Muscle of arm (tissue), 14 donors: ENCODE data around the gene SLC4A1AP. TPM values are rescaled to one million over a fixed set of nuclear protein-coding genes. Genes with fewer than 3 reads are reported as not detected.
A peak's percentile ranks its signal among the peaks of the same experiment; 100 is the strongest.
"Not testable (repeated sequence)": the region's sequence is repeated elsewhere in the genome, so short reads cannot be mapped to it uniquely, and the experiment has no call there.

Source experiments
- DNase-seq: peaks from one replicate; pipeline ENCODE4 v3.0.0-alpha.2; 2013
- long read RNA-seq, 11 donors: transcript quantifications; one replicate each; lab custom pipeline, GENCODE V29; 2026
- polyA plus RNA-seq, 12 donors: library from polyadenylated mRNA; unstranded; fragments of 120-200 nt; gene quantifications; one replicate each; pipeline ENCODE4 v1.2.1, GENCODE V29; 2013; ENCODE audit not compliant: insufficient read length in 12 of 12

The SLC4A1AP gene
- polyA plus RNA-seq, result 10 to 100 TPM in 11 of 12 donors, not detected in 1; 23.8 to 30.1 (median 25.4) TPM
- long read RNA-seq, donor 1, partial matches to known transcripts, result 0 of 4 reads
- long read RNA-seq, donor 1, other reads (novel, unspliced or antisense), result 0 of 4 reads
- long read RNA-seq, donor 2, partial matches to known transcripts, result 0 of 1 reads
- long read RNA-seq, donor 2, other reads (novel, unspliced or antisense), result 0 of 1 reads
- long read RNA-seq, donor 3, result 0 reads
- long read RNA-seq, donor 4, partial matches to known transcripts, result 0 of 1 reads
- long read RNA-seq, donor 4, other reads (novel, unspliced or antisense), result 0 of 1 reads
- long read RNA-seq, donor 5, partial matches to known transcripts, result 0 of 5 reads
- long read RNA-seq, donor 5, other reads (novel, unspliced or antisense), result 0 of 5 reads
- long read RNA-seq, donor 6, result 0 reads
- long read RNA-seq, donor 7, partial matches to known transcripts, result 0 of 1 reads
- long read RNA-seq, donor 7, other reads (novel, unspliced or antisense), result 0 of 1 reads
- long read RNA-seq, donor 8, partial matches to known transcripts, result 7 of 11 reads
- long read RNA-seq, donor 8, other reads (novel, unspliced or antisense), result 0 of 11 reads
- long read RNA-seq, donor 9, result 0 reads
- long read RNA-seq, donor 10, partial matches to known transcripts, result 0 of 1 reads
- long read RNA-seq, donor 10, other reads (novel, unspliced or antisense), result 0 of 1 reads
- long read RNA-seq, donor 11, partial matches to known transcripts, result 5 of 8 reads
- long read RNA-seq, donor 11, other reads (novel, unspliced or antisense), result 0 of 8 reads

DNA sequence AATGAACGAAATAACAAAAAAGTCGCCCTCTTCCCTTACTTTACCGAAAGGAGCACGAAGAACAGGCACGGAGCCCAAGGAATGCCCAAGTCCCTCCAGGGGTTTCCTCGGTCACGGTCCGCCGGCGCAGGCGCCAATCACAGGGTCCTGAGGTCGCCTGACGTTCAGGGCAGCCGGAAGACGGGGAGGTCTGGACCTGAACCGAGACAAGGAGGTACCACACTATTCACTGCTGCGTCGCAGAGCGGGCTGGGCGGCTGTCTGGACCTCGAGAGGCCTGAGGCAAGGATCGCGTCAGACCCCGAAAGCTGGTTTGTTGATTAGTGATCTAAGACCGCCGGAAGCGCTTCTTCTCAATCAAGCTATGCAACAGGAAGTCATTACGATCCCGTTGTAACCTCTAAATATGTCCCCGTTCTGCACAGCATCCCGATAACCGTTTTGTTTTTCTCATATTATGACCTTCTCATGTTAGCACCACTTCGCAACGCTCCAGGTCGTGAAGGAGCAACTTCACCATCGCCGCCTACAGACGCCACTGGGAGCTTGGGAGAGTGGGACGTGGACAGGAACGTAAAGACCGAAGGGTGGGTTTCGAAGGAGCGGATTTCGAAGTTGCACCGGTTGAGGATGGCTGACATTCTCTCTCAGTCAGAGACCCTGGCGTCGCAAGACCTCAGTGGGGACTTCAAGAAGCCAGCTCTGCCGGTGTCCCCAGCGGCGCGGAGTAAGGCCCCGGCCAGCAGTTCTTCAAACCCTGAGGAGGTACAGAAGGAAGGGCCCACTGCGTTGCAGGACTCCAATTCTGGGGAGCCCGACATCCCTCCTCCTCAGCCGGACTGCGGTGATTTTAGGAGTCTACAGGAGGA, at the start of gene SLC4A1AP, which contains the start of gene SUPT7L:
Gene SLC4A1AP (plus strand): TSS at position 605 of the 869 bp plus-strand sequence. CDS start 26 bp downstream, at position 631.
Gene SUPT7L (minus strand): TSS at position 330 of the 869 bp plus-strand sequence. CDS start 1,422 bp downstream, outside the sequence.
- peak; percentile 90 for DNase-seq

GRCh38 chr2:27613985-27614384, 49.7 kb upstream of the SLC4A1AP start:
- no peak for DNase-seq

DNA sequence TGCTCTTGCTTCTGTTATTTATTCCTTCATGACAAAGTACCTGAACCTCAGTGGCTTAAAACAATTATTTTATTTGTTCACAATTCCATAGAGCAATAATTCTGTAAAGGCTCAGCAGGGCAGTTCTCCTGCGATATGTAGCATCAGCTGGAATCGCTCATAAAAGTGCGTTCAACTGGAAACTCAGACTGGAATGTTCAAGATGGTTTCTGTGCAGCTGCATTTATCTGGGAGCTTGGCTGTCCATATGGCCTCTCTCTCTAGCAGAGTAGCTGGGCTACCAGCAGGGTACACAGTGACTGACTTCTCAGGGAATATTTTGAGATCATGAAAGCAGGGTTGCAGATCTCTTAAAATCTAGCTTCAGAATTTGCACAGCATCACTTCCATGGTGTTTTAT, 48.4 kb upstream of the SLC4A1AP start:
- DNase-seq, result no peak

DNA sequence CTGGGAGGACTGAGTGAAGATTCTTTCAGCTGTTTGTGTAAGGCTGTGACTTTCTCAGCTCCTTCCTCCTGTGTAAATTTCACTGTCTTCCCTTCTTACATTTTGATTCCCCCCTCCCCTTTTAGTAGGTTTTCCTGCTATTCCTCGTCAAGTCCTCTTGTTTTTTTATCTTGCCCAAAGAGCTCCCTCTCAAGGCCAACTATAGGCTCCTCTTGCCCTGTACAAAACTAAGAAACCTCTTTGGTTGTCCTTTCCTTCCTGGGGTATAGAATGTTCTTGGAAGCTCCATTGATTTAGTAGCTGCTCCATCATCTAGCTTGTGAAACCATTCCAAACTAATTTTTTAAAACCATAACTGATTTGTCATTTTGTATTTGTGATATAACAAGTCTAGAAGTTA, 42.2 kb upstream of the SLC4A1AP start:
- no peak for DNase-seq

GRCh38 chr2:27622921-27623384, 40.7 kb upstream of the SLC4A1AP start:
- no peak for DNase-seq

GRCh38 chr2:27624943-27625342, 38.7 kb upstream of the SLC4A1AP start:
- DNase-seq, result no peak

DNA sequence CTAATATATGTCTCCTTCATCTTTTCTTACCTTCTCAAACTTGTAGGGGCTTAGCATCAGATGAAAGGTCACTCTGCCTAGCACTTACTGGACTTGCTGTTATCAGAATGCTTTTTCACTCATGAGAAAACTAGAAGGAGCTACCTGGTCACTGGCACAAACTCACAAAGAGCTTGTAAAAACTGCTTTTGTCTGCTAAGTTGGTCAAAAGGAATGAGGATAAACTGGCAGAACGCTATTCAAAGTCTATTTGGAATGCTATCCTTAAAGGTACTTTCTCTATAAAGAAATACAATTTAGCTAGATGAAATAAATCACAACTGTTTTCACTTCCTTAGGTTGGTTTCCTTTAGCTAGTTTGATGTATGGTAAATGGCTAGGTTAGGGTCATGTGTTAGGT, 37.4 kb upstream of the SLC4A1AP start:
- not testable (repeated sequence) for DNase-seq

GRCh38 chr2:27626921-27627320, 36.8 kb upstream of the SLC4A1AP start:
- DNase-seq, result not testable (repeated sequence)

DNA sequence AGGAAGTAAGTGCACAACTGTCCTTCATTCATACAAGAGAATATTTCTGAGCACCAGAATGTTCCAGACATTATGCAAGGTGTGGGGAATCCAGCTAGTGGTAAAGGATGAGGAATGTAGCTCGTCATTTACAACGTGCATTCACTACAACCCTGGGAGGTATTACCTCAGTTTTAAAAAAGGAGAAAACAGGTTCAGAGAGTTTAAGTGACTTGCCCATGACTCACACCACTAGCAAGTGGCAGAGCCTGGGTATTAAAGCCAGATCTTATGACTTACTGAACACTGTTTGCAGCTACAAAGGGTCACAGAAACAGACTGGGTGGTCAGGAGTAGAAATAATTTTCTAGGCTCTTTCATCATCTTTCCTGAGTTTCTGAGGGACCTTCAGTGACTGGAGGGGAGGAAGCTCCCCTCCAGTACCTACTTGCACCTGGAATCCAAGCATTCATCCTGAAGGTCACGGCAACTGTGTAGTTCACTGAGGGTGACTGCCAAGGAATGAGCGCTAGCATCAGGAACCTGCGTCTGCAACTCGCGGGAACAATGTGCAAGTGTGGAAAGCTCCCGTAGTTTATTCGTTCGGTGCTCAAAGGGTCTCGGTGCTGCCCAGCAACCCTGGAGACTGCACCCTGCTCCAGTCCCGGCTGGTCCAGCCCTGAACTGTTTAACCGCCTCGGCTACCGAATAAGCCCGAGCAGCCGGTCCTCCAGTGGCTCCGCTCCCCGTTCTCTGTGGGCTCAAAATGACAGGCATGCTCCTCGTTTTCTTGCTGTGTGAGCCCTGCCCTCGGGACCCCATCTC, 35.5 kb upstream of the SLC4A1AP start:
- DNase-seq, result peak; percentile 5

DNA sequence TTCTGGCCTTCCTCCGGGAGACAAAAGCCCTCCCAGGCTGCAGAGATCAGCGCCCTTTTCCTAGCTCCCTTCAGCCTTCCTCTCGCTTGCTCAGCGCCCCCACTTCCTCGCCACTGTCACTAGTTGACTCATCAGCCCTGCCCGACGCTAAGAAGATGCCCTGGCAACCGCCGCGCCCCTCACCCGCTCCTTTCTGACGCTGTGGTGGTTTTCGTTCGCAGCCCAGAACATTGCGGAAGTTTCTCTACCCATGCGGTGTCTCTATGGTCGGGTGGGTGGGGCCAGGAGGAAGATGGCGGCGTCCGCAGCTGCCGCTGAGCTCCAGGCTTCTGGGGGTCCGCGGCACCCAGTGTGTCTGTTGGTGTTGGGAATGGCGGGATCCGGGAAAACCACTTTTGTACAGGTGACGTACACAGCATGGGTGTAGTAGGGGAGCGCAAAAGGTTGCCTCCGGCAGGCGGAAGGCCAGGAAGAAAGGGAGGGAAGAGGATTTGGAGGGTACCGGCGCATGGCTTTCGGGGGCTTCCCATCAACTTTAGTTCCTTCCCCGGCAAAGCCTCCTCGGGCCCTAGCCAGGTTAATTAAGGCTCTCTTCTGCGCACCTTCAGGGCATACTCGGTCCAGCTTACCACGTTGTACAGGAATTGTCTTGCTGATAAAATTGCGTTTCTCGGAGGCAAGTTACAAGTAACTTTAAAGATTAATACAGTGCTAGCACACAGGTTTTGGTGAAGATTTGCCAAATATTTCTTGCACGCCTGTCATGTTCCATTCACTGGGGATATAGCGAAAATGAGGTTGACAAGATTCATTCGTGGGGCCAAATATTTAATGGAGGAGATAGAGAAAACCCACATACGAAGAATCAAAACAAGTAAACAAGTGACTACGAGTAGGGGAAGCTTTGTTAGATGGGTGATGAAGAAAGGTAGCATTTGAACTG, 34.7 kb upstream of the SLC4A1AP start, which contains the start of the genes CCDC121 and GPN1:
Gene CCDC121 (minus strand): TSS at position 246 of the 943 bp plus-strand sequence. CDS start 1,213 bp downstream, outside the sequence.
Gene GPN1 (plus strand): TSS at position 284 of the 943 bp plus-strand sequence. CDS start 9 bp downstream, at position 293.
- peak; percentile 83 for DNase-seq

DNA sequence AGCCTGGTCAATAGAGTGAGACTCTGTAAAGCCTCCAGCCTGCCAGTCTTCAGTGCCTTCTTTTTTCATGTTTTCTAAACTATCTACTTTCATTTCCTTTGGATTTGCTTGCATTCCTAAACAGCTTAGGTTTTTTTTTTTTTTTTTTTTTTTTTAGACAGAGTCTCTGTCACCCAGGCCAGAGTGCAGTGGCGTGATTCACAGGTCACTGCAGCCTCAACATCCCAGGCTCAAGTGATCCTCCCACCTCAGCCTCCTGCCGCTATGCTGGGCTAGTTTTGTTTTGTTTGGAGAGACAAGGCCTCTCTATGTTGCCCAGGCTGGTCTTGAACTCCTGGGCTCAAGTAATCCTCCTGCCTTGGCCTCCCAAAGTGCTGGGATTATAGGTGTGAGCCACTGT, 33.4 kb upstream of the SLC4A1AP start:
- not testable (repeated sequence) for DNase-seq

- no peak for DNase-seq
These were observed 29.4 kb upstream of the SLC4A1AP start for GRCh38 chr2:27634291-27634690.

GRCh38 chr2:27636766-27637165, 26.9 kb upstream of the SLC4A1AP start:
- DNase-seq, result no peak

DNA sequence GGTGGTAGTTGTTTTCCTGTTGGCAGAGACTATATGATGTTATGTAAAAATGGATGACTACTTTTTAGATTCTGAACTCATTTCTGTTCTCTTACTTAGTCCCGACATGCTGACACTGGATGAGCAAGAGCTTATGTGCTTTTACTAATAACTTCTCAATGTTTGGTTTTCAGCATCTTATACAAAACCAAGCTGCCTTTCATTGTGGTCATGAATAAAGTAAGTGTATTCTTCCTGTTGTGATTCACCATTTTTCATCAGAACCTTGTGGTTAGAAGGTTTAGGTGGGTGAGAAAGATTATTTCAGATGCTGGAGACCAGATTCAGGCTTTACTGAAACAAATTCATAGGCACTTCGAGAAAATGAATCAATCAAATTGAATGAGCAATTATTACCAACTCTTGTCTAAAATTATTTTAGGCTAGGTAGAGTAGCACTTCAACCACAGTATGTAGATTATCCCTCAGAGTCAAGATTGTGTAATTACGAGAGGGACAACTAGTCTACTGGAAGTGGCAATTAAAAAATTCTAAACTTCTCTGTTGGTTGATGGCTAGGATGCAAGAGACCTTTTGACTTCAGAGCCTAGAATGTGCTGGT, 25.6 kb upstream of the SLC4A1AP start:
- DNase-seq, result no peak

DNA sequence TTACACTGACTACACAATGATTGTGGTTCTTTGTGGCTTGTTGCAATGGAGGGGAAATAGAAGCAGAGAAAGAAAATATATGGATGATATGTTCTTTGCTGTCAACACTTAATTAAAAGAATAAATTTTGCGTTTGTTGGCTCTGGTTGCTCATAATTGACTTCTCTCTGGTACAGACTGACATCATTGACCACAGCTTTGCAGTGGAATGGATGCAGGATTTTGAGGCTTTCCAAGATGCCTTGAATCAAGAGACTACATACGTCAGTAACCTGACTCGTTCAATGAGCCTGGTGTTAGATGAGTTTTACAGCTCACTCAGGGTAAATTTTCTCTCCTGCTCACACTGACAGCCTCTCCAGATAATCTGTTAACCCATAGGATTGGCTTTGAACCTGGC, 25.0 kb upstream of the SLC4A1AP start:
- no peak for DNase-seq

GRCh38 chr2:27640722-27641245, 22.9 kb upstream of the SLC4A1AP start:
- DNase-seq, result no peak

DNA sequence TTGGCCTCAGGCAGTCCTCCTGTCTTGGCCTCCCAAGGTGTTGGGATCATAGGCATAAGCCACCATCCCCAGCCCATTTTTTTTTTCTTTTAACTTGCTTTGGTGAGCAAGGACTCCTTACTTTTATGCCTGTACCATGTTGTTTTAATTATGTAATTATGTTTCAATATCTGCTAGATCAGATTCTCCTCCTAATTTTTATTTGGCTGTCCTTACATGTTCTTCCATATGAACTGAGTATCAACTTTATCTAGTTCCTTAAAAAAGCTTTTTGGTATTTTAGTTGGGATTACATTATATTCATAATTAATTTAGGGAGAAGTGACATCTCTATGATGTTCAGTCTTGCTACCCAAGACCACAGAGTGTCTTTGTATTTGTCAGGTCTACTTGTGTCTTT, 18.5 kb upstream of the SLC4A1AP start:
- DNase-seq, result no peak

- DNase-seq, result no peak
These were observed 16.4 kb upstream of the SLC4A1AP start for GRCh38 chr2:27647289-27647688.
